ENCODE measurements around the gene HOOK1.

DNA sequence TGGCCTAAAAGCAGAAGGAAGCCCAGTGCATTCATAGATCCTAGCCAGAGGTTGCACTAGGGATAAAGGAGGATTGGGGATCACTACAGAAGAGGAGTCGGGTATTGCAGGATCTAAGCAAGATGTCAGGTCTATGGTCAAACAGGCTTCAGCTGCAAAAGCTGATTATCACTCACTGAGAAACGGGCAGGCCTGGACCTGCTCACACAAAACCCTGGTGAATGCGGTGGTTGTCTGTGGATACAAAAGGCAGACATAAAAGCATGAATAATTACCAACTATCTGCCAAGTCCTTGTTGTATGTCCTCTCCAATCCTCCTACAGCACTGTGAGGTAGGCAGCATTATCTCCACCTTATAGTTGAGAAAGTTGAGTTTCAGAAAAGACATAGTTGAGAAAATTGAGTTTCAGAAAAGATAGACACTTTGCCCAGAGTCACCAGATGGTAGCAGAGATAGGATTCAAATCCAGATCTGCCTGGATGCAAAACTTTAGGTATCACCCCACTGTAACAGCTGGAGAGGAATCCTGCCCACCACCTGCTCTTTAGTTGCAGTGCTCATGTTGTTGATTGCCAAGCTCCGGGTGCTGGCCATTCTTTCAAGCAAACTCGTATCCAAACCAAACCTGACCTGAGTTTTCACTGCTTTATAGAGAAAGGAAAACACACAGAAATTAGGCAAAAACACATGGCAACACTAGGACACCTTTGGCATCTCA, 49.6 kb upstream of the HOOK1 start:
- TF ChIP-seq NR1H2 (CRISPR knock-in tag; IDR thresholded peaks at IDR 0.05; ENCODE audit: borderline replicate concordance, low read depth), result no peak
- no peak for TF ChIP-seq KLF13 (CRISPR knock-in tag; IDR thresholded peaks at IDR 0.05)
- no peak for TF ChIP-seq SMAD1 (CRISPR knock-in tag; IDR thresholded peaks at IDR 0.05; ENCODE audit: borderline replicate concordance, low read depth)
- TF ChIP-seq, protein P1, sequence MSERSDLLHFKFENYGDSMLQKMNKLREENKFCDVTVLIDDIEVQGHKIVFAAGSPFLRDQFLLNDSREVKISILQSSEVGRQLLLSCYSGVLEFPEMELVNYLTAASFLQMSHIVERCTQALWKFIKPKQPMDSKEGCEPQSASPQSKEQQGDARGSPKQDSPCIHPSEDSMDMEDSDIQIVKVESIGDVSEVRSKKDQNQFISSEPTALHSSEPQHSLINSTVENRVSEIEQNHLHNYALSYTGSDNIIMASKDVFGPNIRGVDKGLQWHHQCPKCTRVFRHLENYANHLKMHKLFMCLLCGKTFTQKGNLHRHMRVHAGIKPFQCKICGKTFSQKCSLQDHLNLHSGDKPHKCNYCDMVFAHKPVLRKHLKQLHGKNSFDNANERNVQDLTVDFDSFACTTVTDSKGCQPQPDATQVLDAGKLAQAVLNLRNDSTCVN (CRISPR knock-in tag; IDR thresholded peaks at IDR 0.05; ENCODE audit: borderline replicate concordance), result no peak
- TF ChIP-seq, protein P2, sequence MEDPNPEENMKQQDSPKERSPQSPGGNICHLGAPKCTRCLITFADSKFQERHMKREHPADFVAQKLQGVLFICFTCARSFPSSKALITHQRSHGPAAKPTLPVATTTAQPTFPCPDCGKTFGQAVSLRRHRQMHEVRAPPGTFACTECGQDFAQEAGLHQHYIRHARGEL (CRISPR knock-in tag; IDR thresholded peaks at IDR 0.05), result no peak
- TF ChIP-seq ZNF484 (CRISPR knock-in tag; IDR thresholded peaks at IDR 0.05; ENCODE audit: borderline replicate concordance, low read depth), result no peak
- TF ChIP-seq NR2C2 (CRISPR knock-in tag; IDR thresholded peaks at IDR 0.05; ENCODE audit: borderline replicate concordance), result no peak
- TF ChIP-seq FOXA3 (CRISPR knock-in tag; IDR thresholded peaks at IDR 0.05), result no peak
- TF ChIP-seq, protein P3, sequence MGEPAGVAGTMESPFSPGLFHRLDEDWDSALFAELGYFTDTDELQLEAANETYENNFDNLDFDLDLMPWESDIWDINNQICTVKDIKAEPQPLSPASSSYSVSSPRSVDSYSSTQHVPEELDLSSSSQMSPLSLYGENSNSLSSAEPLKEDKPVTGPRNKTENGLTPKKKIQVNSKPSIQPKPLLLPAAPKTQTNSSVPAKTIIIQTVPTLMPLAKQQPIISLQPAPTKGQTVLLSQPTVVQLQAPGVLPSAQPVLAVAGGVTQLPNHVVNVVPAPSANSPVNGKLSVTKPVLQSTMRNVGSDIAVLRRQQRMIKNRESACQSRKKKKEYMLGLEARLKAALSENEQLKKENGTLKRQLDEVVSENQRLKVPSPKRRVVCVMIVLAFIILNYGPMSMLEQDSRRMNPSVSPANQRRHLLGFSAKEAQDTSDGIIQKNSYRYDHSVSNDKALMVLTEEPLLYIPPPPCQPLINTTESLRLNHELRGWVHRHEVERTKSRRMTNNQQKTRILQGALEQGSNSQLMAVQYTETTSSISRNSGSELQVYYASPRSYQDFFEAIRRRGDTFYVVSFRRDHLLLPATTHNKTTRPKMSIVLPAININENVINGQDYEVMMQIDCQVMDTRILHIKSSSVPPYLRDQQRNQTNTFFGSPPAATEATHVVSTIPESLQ (CRISPR knock-in tag; conservative IDR thresholded peaks at IDR 0.05), result no peak
- no peak for TF ChIP-seq TCF7L2 (IDR thresholded peaks at IDR 0.05; ENCODE audit: low read depth, low read length)

All from HepG2 (cell line).